PC-3 (cell line): ENCODE measurements around the gene PTBP1. TPM values are rescaled to one million over a fixed set of nuclear protein-coding genes. Genes with fewer than 3 reads are reported as not detected.

Experiments used
- ATAC-seq: fragments of 200-7000 bp; cut with Tn5 transposase; 2 replicates; pipeline ENCODE4 v1.9.1; 2020; ENCODE audit warnings: mild to moderate bottlenecking, moderate library complexity
- BruUV-seq: library from RNA; stranded (reverse); fragments of 400-500 nt; replicated peaks from 2 replicates; lab custom pipeline; 2021; lab: Mats Ljungman, UMichigan
- CTCF ChIA-PET: fragments of 300-600 bp; sonication (Branson Sonifier 250); formaldehyde crosslinking; loops from one replicate; lab custom pipeline; 2022; ENCODE audit warnings: antibody characterized with exemption; lab: Charles Lee
- POLR2A ChIA-PET: fragments of 300-600 bp; sonication (Branson Sonifier 250); formaldehyde crosslinking; loops from one replicate; lab custom pipeline; 2022; ENCODE audit warnings: antibody characterized with exemption; ENCODE audit not compliant: unreplicated experiment; lab: Charles Lee
- DNase-seq: peaks from one replicate; pipeline ENCODE4 v3.0.0-alpha.2; 2015
- H2AFZ ChIP-seq: fragments of 300-600 bp; sonication (generic); 2 replicates; pipeline ENCODE4 v1.6.0; 2016; ENCODE audit warnings: antibody characterized with exemption, low read length
- H3F3A ChIP-seq: fragments of 300-600 bp; sonication (generic); one replicate; pipeline ENCODE4 v1.6.0; 2017; ENCODE audit warnings: antibody characterized with exemption, low read length, control low read depth, mild to moderate bottlenecking; ENCODE audit not compliant: unreplicated experiment
- H3K27ac ChIP-seq: fragments of 300-600 bp; sonication (generic); 2 replicates; pipeline ENCODE4 v1.5.1; 2016; ENCODE audit warnings: mild to moderate bottlenecking, low read length
- H3K27me3 ChIP-seq: fragments of 300-600 bp; sonication (generic); 2 replicates; pipeline ENCODE4 v1.6.1; 2016; ENCODE audit warnings: low read length, mixed read lengths
- H3K36me3 ChIP-seq: fragments of 300-600 bp; sonication (generic); 2 replicates; pipeline ENCODE4 v1.6.1; 2016; ENCODE audit warnings: low read depth, mixed run types, low read length, mixed read lengths
- H3K4me1 ChIP-seq: fragments of 300-600 bp; sonication (generic); 2 replicates; pipeline ENCODE4 v1.5.1; 2016; ENCODE audit warnings: low read length; ENCODE audit not compliant: insufficient read depth
- H3K4me2 ChIP-seq: fragments of 300-600 bp; sonication (generic); 2 replicates; pipeline ENCODE4 v1.6.0; 2016; ENCODE audit warnings: low read length
- H3K4me3 ChIP-seq: fragments of 300-600 bp; sonication (generic); 2 replicates; pipeline ENCODE4 v1.5.1; 2016; ENCODE audit warnings: mild to moderate bottlenecking, low read length, mixed read lengths
- H3K79me2 ChIP-seq: fragments of 300-600 bp; sonication (generic); 2 replicates; pipeline ENCODE4 v1.6.1; 2017; ENCODE audit warnings: low read length, mixed read lengths
- H3K9ac ChIP-seq: fragments of 300-600 bp; sonication (generic); 2 replicates; pipeline ENCODE4 v1.6.0; 2016; ENCODE audit warnings: mild to moderate bottlenecking, low read length
- H3K9me2 ChIP-seq: fragments of 300-600 bp; sonication (generic); replicated peaks from 2 replicates; pipeline ENCODE4 v1.6.1; 2016; ENCODE audit warnings: mixed run types, low read length, mixed read lengths
- H3K9me3 ChIP-seq: fragments of 300-600 bp; sonication (generic); 2 replicates; pipeline ENCODE4 v1.6.1; 2016; ENCODE audit warnings: low read length, mixed read lengths
- H4K20me1 ChIP-seq: fragments of 300-600 bp; sonication (generic); 2 replicates; pipeline ENCODE4 v1.6.1; 2016; ENCODE audit warnings: low read length, mixed read lengths
- EZH2 ChIP-seq: fragments of 300-600 bp; sonication (generic); IDR thresholded peaks from one replicate; pipeline ENCODE4 v1.6.1; 2017; ENCODE audit warnings: antibody characterized with exemption, mild to moderate bottlenecking, low read length; ENCODE audit not compliant: unreplicated experiment
- EZH2phosphoT487 ChIP-seq: fragments of 300-600 bp; sonication (generic); IDR thresholded peaks from 2 replicates; pipeline ENCODE4 v1.6.1; 2018; ENCODE audit warnings: mild to moderate bottlenecking, antibody characterized with exemption, low read length, borderline replicate concordance
- intact Hi-C: fragments of 100-400 bp; cut with micrococcal nuclease; formaldehyde crosslinking; loops from 2 replicates; pipeline ENCODE4 v1.9.0; 2023
- total RNA-seq: library from RNA; depleted of rRNA; stranded (reverse); fragments of >200 nt; gene quantifications from 2 replicates; pipeline ENCODE4 v1.2.3, GENCODE V29; 2014
- TF ChIP-seq, protein P1 (sequence below): fragments of 300-600 bp; sonication (generic); conservative IDR thresholded peaks from 2 replicates; pipeline ENCODE4 v1.5.1; 2017; ENCODE audit warnings: antibody characterized with exemption, low read depth, mild to moderate bottlenecking, low read length

PTBP1 gene
- total RNA-seq, 1 experiment from 2014 or later, result 412 TPM

DNA sequence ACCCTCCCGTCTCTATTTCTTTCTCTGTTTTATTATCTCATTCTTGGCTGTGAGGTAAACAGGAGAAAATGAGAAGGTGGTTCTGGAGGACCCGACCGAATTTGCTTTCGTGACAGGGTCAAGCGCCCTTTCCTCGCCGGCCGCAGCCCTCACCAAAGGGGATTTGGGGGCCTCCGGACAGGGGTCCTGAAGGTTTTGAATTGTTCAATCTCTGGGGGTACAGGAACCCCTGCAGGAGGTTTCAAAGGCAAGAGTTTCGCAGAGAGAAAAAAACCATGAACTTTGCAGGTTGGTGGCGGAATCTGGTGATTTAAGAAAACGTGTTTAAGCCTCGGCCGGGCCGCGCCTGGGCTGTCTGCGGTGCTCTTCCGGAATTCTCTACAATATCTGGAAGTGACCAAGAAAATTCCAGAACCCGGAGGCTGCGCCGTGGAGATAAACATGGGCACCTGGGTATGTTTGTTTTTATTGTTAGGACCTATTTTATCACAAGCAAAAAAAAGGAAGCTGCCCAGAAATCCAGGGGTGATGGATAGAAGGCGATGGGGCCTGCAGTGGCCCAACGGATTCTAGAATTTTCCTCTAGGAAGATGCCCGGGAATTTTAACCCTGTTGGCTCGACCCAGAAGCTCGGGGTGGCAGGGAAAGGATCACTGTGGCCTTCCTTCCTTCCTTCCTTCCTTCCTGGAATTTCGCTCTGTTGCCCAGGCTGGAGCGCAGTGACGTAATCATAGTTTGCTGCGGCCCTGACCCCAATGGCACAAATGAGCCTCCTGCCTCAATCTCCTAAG lies 14.2 kb upstream of the PTBP1 start:
- BruUV-seq, result TSS peak; percentile 95
- H2AFZ ChIP-seq, result peak overlapping the region; percentile 67
- H3K27me3 ChIP-seq, result no peaks in the 10 kb centered on the region
- H3K4me1 ChIP-seq, result peaks cover 12% of the 10 kb centered on the region; the same call in 1 of the 2 replicates
- ChIA-PET POLR2A (no interaction called here), CTCF (no interaction called here)
- no peaks in the 10 kb centered on the region for H3F3A ChIP-seq
- H3K4me3 ChIP-seq, result peak overlapping the region; percentile 75
- peak overlapping the region; percentile 86 for H3K27ac ChIP-seq
- H4K20me1 ChIP-seq, result no peaks in the 10 kb centered on the region
- intact Hi-C loops, result loop anchor here (2.0 kb wide), 1 partner anchor 14 kb away; the partner anchor contains the start of gene PTBP1
- no peaks in the 10 kb centered on the region for H3K9me2 ChIP-seq
- H3K36me3 ChIP-seq, result no peaks in the 10 kb centered on the region
- ATAC-seq (peak; percentile 27), DNase-seq (peak; percentile 37)
- no peak for TF ChIP-seq EZH2phosphoT487
- no peak for TF ChIP-seq EZH2
- TF ChIP-seq, protein P1, sequence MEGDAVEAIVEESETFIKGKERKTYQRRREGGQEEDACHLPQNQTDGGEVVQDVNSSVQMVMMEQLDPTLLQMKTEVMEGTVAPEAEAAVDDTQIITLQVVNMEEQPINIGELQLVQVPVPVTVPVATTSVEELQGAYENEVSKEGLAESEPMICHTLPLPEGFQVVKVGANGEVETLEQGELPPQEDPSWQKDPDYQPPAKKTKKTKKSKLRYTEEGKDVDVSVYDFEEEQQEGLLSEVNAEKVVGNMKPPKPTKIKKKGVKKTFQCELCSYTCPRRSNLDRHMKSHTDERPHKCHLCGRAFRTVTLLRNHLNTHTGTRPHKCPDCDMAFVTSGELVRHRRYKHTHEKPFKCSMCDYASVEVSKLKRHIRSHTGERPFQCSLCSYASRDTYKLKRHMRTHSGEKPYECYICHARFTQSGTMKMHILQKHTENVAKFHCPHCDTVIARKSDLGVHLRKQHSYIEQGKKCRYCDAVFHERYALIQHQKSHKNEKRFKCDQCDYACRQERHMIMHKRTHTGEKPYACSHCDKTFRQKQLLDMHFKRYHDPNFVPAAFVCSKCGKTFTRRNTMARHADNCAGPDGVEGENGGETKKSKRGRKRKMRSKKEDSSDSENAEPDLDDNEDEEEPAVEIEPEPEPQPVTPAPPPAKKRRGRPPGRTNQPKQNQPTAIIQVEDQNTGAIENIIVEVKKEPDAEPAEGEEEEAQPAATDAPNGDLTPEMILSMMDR, result no peak
- peaks cover 52% of the 10 kb centered on the region for H3K79me2 ChIP-seq
- H3K9me3 ChIP-seq, result no peaks in the 10 kb centered on the region
- peak overlapping the region; percentile 93 for H3K4me2 ChIP-seq
- H3K9ac ChIP-seq, result peak overlapping the region; percentile 77

DNA sequence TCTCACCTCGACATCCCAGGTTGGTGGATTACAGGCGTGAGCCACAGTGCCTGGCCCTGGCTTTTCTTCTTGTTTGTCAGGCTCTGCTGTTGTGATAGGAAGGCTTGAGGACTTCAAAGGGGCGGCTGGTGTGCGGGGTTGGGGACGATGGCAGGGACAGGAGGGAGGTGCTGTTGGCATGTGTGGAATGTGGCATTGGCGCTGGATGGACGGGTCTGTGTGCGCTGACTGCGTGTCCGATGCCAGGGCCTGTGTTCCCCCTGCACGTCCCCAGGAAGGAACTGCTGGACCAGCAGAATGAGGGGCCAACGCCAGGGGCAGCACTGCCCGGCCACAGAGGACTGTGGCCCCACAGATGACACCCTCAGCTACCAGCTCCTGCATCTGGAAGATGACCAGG lies 12.7 kb upstream of the PTBP1 start:
- H4K20me1 ChIP-seq, result no peaks in the 10 kb centered on the region
- BruUV-seq, result TSS peak; percentile 3
- H3K4me1 ChIP-seq, result peaks cover 12% of the 10 kb centered on the region; the same call in 1 of the 2 replicates
- TF ChIP-seq, protein P1, result no peak
- TF ChIP-seq EZH2phosphoT487 (no peak), EZH2 (no peak)
- no peak overlapping the region for H2AFZ ChIP-seq
- peaks cover 52% of the 10 kb centered on the region for H3K79me2 ChIP-seq
- no peaks in the 10 kb centered on the region for H3K27me3 ChIP-seq
- no peaks in the 10 kb centered on the region for H3K36me3 ChIP-seq
- peak overlapping the region; percentile 22; the same call in 1 of the 2 replicates for H3K9ac ChIP-seq
- H3K9me2 ChIP-seq, result no peaks in the 10 kb centered on the region
- peak overlapping the region; percentile 93 for H3K4me2 ChIP-seq
- peak overlapping the region; percentile 75 for H3K4me3 ChIP-seq
- H3K27ac ChIP-seq, result no peak overlapping the region
- DNase-seq (no peak), ATAC-seq (no peak)
- ChIA-PET POLR2A (interaction anchor here (0.6 kb wide), 2 partner anchors 64 to 1073 kb away, joined by 3 to 13 read pairs; no protein-coding TSS in a partner anchor), CTCF (no interaction called here)
- intact Hi-C loops, result no loop called here
- no peaks in the 10 kb centered on the region for H3K9me3 ChIP-seq
- H3F3A ChIP-seq, result no peaks in the 10 kb centered on the region

DNA sequence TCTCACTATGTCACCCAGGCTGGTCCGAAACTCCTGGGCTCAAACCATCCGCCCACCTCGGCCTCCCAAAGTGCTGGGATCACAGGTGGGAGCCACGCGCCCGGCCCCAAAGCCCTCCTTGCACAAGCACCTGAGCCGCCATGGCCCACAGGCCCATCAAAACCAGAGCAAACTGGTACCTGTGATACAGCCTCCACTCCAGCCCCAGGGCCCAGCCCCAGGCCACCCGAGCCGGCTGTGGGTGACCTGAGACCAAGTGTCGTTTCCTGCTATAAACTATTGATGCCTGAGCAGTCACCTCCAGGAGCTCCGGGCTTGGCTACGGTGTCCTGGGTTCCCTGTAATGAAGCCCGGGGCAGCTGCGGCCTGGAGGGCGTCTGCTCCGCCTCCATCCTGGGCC lies 9.7 kb upstream of the PTBP1 start:
- TF ChIP-seq EZH2phosphoT487 (no peak), EZH2 (no peak)
- TF ChIP-seq, protein P1, result no peak
- no peak overlapping the region for H3K4me3 ChIP-seq
- intact Hi-C loops, result no loop called here
- POLR2A ChIA-PET, result no interaction called here
- no peaks in the 10 kb centered on the region for H3K27me3 ChIP-seq
- DNase-seq (no peak), ATAC-seq (no peak)
- H3F3A ChIP-seq, result no peaks in the 10 kb centered on the region
- peaks cover 36% of the 10 kb centered on the region for H3K79me2 ChIP-seq
- H3K36me3 ChIP-seq, result no peaks in the 10 kb centered on the region
- H3K27ac ChIP-seq, result no peak overlapping the region
- peaks cover 4% of the 10 kb centered on the region; the same call in 1 of the 2 replicates for H3K4me1 ChIP-seq
- H3K9me2 ChIP-seq, result no peaks in the 10 kb centered on the region
- BruUV-seq, result no TSS peak
- H3K9me3 ChIP-seq, result no peaks in the 10 kb centered on the region
- no peak overlapping the region for H3K4me2 ChIP-seq
- no peak overlapping the region for H3K9ac ChIP-seq
- no peaks in the 10 kb centered on the region for H4K20me1 ChIP-seq
- CTCF ChIA-PET, result no interaction called here
- H2AFZ ChIP-seq, result no peak overlapping the region
